ENCODE results near the gene WASHC3.

GRCh38 chr12:102043928-102044327 is 17.9 kb downstream of the WASHC3 start:
- TF ChIP-seq CTCF (IDR thresholded peaks at IDR 0.05) (no peak), POLR2A (IDR thresholded peaks at IDR 0.05) (no peak)
